ENCODE results near the gene ADARB2.

DNA sequence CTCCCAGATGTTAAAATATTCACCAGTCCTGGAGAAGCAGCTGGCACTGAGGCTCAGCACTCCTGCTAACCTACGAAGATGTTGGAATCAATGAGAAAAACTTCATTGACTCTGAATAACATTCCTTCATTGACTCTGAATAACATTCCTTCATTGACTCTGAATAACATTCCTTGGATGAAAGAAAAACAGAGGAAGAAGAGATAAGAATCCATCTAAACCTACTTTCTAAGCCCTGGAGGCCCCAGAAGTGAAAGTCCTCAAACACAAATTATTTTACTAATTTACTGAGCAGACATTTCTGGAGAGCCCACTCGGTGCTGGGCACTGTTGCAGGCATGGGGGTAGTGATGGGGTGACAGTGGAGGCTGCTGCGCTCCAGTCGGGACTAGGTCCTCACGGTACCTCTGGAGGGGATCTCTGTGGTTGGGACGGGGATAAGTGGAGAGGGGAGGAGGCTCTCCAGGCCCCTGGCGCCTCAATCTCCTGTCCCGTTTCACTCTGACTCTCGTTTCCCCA is 427.0 kb downstream of the ADARB2 start:
- TF ChIP-seq, protein P1, sequence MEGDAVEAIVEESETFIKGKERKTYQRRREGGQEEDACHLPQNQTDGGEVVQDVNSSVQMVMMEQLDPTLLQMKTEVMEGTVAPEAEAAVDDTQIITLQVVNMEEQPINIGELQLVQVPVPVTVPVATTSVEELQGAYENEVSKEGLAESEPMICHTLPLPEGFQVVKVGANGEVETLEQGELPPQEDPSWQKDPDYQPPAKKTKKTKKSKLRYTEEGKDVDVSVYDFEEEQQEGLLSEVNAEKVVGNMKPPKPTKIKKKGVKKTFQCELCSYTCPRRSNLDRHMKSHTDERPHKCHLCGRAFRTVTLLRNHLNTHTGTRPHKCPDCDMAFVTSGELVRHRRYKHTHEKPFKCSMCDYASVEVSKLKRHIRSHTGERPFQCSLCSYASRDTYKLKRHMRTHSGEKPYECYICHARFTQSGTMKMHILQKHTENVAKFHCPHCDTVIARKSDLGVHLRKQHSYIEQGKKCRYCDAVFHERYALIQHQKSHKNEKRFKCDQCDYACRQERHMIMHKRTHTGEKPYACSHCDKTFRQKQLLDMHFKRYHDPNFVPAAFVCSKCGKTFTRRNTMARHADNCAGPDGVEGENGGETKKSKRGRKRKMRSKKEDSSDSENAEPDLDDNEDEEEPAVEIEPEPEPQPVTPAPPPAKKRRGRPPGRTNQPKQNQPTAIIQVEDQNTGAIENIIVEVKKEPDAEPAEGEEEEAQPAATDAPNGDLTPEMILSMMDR (IDR thresholded peaks at IDR 0.05; ENCODE audit: low read depth, low read length, missing input control) = no peak
- TF ChIP-seq, protein P2, sequence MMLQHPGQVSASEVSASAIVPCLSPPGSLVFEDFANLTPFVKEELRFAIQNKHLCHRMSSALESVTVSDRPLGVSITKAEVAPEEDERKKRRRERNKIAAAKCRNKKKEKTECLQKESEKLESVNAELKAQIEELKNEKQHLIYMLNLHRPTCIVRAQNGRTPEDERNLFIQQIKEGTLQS (IDR thresholded peaks at IDR 0.05) = no peak
- TF ChIP-seq YY1 (IDR thresholded peaks at IDR 0.05) = no peak
- TF ChIP-seq JUND (IDR thresholded peaks at IDR 0.05) = no peak
- TF ChIP-seq, protein P3, sequence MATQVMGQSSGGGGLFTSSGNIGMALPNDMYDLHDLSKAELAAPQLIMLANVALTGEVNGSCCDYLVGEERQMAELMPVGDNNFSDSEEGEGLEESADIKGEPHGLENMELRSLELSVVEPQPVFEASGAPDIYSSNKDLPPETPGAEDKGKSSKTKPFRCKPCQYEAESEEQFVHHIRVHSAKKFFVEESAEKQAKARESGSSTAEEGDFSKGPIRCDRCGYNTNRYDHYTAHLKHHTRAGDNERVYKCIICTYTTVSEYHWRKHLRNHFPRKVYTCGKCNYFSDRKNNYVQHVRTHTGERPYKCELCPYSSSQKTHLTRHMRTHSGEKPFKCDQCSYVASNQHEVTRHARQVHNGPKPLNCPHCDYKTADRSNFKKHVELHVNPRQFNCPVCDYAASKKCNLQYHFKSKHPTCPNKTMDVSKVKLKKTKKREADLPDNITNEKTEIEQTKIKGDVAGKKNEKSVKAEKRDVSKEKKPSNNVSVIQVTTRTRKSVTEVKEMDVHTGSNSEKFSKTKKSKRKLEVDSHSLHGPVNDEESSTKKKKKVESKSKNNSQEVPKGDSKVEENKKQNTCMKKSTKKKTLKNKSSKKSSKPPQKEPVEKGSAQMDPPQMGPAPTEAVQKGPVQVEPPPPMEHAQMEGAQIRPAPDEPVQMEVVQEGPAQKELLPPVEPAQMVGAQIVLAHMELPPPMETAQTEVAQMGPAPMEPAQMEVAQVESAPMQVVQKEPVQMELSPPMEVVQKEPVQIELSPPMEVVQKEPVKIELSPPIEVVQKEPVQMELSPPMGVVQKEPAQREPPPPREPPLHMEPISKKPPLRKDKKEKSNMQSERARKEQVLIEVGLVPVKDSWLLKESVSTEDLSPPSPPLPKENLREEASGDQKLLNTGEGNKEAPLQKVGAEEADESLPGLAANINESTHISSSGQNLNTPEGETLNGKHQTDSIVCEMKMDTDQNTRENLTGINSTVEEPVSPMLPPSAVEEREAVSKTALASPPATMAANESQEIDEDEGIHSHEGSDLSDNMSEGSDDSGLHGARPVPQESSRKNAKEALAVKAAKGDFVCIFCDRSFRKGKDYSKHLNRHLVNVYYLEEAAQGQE (IDR thresholded peaks at IDR 0.05) = no peak
- TF ChIP-seq RAD21 (IDR thresholded peaks at IDR 0.05) = no peak
- TF ChIP-seq, protein P4, sequence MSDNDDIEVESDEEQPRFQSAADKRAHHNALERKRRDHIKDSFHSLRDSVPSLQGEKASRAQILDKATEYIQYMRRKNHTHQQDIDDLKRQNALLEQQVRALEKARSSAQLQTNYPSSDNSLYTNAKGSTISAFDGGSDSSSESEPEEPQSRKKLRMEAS (IDR thresholded peaks at IDR 0.05) = no peak
- TF ChIP-seq, protein P5, sequence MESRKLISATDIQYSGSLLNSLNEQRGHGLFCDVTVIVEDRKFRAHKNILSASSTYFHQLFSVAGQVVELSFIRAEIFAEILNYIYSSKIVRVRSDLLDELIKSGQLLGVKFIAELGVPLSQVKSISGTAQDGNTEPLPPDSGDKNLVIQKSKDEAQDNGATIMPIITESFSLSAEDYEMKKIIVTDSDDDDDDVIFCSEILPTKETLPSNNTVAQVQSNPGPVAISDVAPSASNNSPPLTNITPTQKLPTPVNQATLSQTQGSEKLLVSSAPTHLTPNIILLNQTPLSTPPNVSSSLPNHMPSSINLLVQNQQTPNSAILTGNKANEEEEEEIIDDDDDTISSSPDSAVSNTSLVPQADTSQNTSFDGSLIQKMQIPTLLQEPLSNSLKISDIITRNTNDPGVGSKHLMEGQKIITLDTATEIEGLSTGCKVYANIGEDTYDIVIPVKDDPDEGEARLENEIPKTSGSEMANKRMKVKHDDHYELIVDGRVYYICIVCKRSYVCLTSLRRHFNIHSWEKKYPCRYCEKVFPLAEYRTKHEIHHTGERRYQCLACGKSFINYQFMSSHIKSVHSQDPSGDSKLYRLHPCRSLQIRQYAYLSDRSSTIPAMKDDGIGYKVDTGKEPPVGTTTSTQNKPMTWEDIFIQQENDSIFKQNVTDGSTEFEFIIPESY (IDR thresholded peaks at IDR 0.05) = no peak
- no peak for TF ChIP-seq RXRA (IDR thresholded peaks at IDR 0.05)
- no peak for TF ChIP-seq TAF1 (conservative IDR thresholded peaks at IDR 0.05)
- no peak for TF ChIP-seq GABPA (IDR thresholded peaks at IDR 0.05 in 1 of 2, conservative IDR thresholded peaks at IDR 0.05 in 1 of 2)
- no peak for TF ChIP-seq EGR1 (IDR thresholded peaks at IDR 0.05; ENCODE audit: low read depth in 2 of 2)
- no peak for TF ChIP-seq SP1 (IDR thresholded peaks at IDR 0.05)
- TF ChIP-seq FOXA1 (IDR thresholded peaks at IDR 0.05) = no peak
